Adrenal gland (tissue), 12 donors: ENCODE measurements around the gene SPATC1L. TPM values are rescaled to one million over a fixed set of nuclear protein-coding genes. Genes with fewer than 3 reads are reported as not detected.

Experiments
- DNase-seq, 7 donors: peaks; one replicate each; pipeline ENCODE4 v3.0.0-alpha.2; 2019 to 2020
- H3K27ac ChIP-seq, 5 donors: fragments of 200-600 bp; sonication (generic) in 4 of 5; 1 replicate in 3 of 5; 2 replicates in 2 of 5; pipeline versions ENCODE4 v1.5.1 to v1.8.0; 2016 to 2020; ENCODE audit warnings: mild to moderate bottlenecking in 1 of 5
- H3K27me3 ChIP-seq: fragments of 200-600 bp; 2 replicates; pipeline ENCODE4 v1.8.0; 2021
- H3K36me3 ChIP-seq, 2 donors: fragments of 200-600 bp; replicated peaks in 1 of 2; 1 replicate in 1 of 2; 2 replicates in 1 of 2; pipeline versions ENCODE4 v1.5.1 to v1.8.0; 2018 to 2022
- H3K4me1 ChIP-seq, 2 donors: fragments of 200-600 bp; replicated peaks in 1 of 2; 1 replicate in 1 of 2; 2 replicates in 1 of 2; pipeline versions ENCODE4 v1.5.1 to v1.8.0; 2018 to 2021
- H3K4me3 ChIP-seq, 4 donors: fragments of 200-600 bp; sonication (generic) in 3 of 4; one replicate each; pipeline ENCODE4 v1.5.1; 2016 to 2018
- H3K9me3 ChIP-seq, 3 donors: fragments of 200-600 bp; sonication (generic) in 1 of 3; replicated peaks in 1 of 3; 1 replicate in 2 of 3; 2 replicates in 1 of 3; pipeline versions ENCODE4 v1.5.1 to v1.8.0; 2016 to 2021
- CTCF ChIP-seq, 6 experiments: fragments of 450-650 bp in 4 of 6; fragments of 200-600 bp in 2 of 6; sonication (generic) in 1 of 6; IDR thresholded peaks; 1 replicate in 5 of 6; 2 replicates in 1 of 6; pipeline versions ENCODE4 v1.5.1 to v1.8.0; 2016 to 2021; ENCODE audit warnings: antibody characterized with exemption in 6 of 6, mild to moderate bottlenecking in 2 of 6, moderate library complexity in 1 of 6
- POLR2A ChIP-seq, 2 donors: fragments of 450-650 bp; IDR thresholded peaks; one replicate each; pipeline ENCODE4 v1.6.1; 2017; ENCODE audit warnings: antibody characterized with exemption in 2 of 2, mild to moderate bottlenecking in 2 of 2, moderate library complexity in 1 of 2
- WGBS, 4 donors: extraction: QIAGEN DNeasy Blood & Tissue Kit in 2 of 4; methylation state at CpG; one replicate each; pipeline versions ENCODE4 v1.1.5 to v1.1.7; 2013 to 2017; 5-methylcytosine and 5-hydroxymethylcytosine counted together
- intact Hi-C, 2 donors: fragments of 100-400 bp; cut with DNase I; formaldehyde crosslinking; loops; one replicate each; pipeline versions ENCODE4 v1.14.1 to v1.15.0; 2022 to 2023
- polyA plus RNA-seq, 3 donors: library from polyadenylated mRNA; stranded (reverse); fragments of 200-250 nt in 2 of 3; fragments of 350-450 nt in 1 of 3; fragmentation: Illumina TruSeq in 1 of 3; extraction: RNeasy Lipid Tissue Mini Kit (QIAGEN cat#74804) in 1 of 3; gene quantifications; one replicate each; pipeline ENCODE4 v1.2.3, GENCODE V29; 2013 to 2014
- total RNA-seq, 9 donors: library from RNA; depleted of rRNA in 4 of 9; stranded (reverse); fragments of >200 nt in 4 of 9; fragments of 120-200 nt in 1 of 9; fragmentation: NEBNext Ultra II Directional in 1 of 9; extraction: Animal tissue kit (Norgen Biotek cat#: 25700) in 1 of 9; gene quantifications; one replicate each; pipeline versions ENCODE4 v1.1.0 to v1.2.4, GENCODE V29; 2013 to 2023
- donor health status: healthy with polysubstance abuse.
- donor health status: Bipolar disorder and iron deficiency.
- donor health status: DM: yes; HTN: yes; CAD: no.
- donor health status: DM: no; HTN: no; CAD: no.
- donor health status: DM: no; HTN: no; CAD: no.
- donor health status: DM: yes; HTN: yes; CAD: no.

Gene SPATC1L
- total and polyA plus RNA-seq, 12 donors: 8.4 to 91.5 (median 25.3) TPM

DNA sequence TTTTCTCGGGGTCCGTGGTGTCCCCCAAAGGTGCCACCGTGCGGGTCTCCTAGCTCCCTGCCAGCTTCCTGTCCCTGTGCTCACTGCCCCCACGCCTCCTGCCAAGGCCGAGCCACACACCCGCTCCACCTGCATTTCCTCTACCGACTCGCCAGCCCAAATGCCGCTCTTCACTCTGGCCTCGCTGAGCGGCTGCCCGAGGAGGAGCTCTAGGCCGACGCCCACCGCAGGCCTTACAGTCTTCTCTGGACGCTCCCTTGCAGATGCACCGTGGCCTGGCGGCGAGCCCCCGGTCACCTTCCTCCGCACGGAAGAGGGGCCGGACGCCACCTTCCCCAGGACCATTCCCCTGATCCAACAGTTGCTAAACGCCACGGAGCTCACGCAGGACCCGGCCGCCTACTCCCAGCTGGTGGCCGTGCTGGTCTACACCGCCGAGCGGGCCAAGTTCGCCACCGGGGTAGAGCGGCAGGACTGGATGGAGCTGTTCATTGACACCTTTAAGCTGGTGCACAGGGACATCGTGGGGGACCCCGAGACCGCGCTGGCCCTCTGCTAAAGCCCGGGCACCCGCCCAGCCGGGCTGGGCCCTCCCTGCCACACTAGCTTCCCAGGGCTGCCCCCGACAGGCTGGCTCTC lies 55.2 kb downstream of the SPATC1L start:
- H3K4me1 ChIP-seq: no peaks in the 10 kb centered on the region

DNA sequence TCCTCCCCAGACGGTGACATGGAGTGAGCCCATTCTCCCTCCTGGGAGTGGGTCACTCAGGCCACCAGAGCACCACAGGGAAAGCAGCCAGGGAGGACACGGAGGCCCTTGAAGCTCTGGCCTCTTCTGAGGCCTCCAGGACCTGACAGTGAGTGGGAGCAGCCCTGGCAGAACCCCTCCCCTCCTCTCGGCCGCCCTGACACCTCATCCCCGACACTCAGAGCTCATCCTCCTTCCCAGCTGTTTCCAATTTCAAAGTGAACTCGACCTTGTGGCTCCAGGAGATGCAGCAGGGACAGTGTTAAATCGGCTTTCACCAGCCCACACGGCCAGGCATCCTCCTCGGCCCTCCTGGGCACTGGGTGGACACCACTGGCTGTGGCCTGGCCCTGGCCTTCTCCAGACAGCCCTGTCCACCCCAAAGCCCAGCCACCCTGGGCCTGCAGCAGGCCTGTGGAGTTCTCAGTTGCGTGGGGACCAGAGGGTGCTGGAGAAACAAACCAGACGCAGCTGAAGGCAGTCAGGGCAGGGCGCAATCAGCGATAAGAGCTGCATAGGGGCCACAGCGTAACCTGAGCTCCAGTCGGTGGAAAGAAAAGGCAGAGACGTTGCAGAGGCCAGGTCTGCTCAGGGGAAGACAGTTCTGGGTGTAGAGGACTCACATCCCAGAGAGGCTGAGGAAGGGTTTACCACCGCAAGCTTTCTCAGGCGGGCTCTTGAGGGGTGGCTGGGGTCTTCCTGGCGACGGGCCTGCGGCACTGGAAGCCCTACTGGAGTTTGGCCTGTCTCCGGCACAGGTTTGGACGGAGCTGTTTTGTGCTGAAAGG lies 55.9 kb downstream of the SPATC1L start:
- no peak for DNase-seq
- no peaks in the 10 kb centered on the region for H3K36me3 ChIP-seq
- intact Hi-C loops: no loop called here
- no peaks in the 10 kb centered on the region for H3K4me1 ChIP-seq
- no peak overlapping the region for H3K27ac ChIP-seq
- TF ChIP-seq CTCF (IDR thresholded peaks at IDR 0.05): no peak
- TF ChIP-seq POLR2A (IDR thresholded peaks at IDR 0.05): no peak
- H3K9me3 ChIP-seq: no peaks in the 10 kb centered on the region
- WGBS, 4 donors: 69 to 87% (median 78%) methylated on average over 13 to 23 of the region's 23 CpGs
- no peak overlapping the region for H3K4me3 ChIP-seq
- H3K27me3 ChIP-seq: no peaks in the 10 kb centered on the region

More for the DNA sequence above, 55.2 kb downstream of the SPATC1L start:
- Histone ChIP-seq H3K4me3 (no peak overlapping the region), H3K27ac (no peak overlapping the region), H3K9me3 (no peaks in the 10 kb centered on the region), H3K36me3 (no peaks in the 10 kb centered on the region), H3K27me3 (no peaks in the 10 kb centered on the region)
- TF ChIP-seq POLR2A (IDR thresholded peaks at IDR 0.05) (no peak), CTCF (IDR thresholded peaks at IDR 0.05) (no peak)
- 92 to 93% (median 92%) methylated on average over 28 to 45 of the region's 45 CpGs for WGBS, 4 donors
- no peak for DNase-seq
- intact Hi-C loops: no loop called here

DNA sequence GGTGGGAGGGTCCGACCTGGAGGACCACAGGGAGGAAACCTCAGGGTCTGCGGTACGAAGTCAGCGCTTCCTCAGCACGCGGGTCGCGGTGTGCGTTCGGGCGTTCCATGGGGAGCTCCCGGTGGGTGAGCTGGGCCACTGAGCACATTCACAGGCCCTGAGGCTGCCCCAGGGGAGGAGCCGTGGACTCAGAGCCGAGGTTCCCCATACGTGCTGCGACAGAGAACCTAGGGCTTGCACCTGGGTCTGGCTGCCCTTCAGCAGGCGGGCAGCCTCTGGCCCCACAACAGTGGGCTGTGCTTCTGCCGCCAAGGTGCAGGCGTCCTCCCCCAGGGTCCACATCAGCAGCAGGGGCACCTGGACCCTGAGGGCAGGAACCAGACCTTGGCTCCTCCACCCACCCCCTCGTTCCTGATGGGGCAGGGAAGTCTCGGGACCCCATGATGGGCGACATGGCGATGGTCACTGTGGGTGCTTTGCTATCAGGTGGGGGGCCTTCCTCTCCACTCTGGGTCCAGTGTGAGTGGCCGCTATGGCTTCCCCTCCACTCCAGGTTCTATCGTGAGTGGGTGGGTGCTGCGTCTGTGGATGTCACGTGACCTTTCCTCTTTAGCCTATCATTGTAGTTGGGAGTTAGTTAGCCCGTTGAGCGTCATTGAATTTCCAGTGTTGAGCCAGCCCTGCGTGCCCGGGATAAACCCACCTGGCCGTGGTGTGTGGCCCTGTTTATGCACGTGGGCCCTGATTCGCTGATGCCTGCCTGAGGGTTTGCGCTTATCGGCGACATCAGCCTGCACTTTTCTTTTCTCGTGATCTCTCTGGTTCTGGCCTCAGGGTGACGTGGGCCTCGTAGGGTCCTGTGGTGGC lies 56.8 kb downstream of the SPATC1L start:
- DNase-seq: peak in 3 of 7 donors; percentile 4 to 12 (median 10)
- Histone ChIP-seq H3K4me3 (no peak overlapping the region), H3K36me3 (peaks cover 0 to 3% of the 10 kb centered on the region in 2 donors), H3K27ac (no peak overlapping the region), H3K4me1 (no peaks in the 10 kb centered on the region), H3K27me3 (no peaks in the 10 kb centered on the region), H3K9me3 (no peaks in the 10 kb centered on the region)
- TF ChIP-seq CTCF (IDR thresholded peaks at IDR 0.05): no peak
- no peak for TF ChIP-seq POLR2A (IDR thresholded peaks at IDR 0.05)
- intact Hi-C loops: no loop called here
- 89 to 93% (median 92%) methylated on average over 24 to 40 of the region's 40 CpGs for WGBS, 4 donors
